Caco-2 (cell line): ENCODE measurements around the gene CST11. TPM values are rescaled to one million over a fixed set of nuclear protein-coding genes. Genes with fewer than 3 reads are reported as not detected.

Experiments
- BruUV-seq: library from RNA; stranded (reverse); fragments of 400-500 nt; replicated peaks from 2 replicates; lab custom pipeline; 2021; lab: Mats Ljungman, UMichigan
- CTCF ChIA-PET: fragments of 300-600 bp; sonication (Branson Sonifier 250); formaldehyde crosslinking; loops from one replicate; lab custom pipeline; 2022; ENCODE audit warnings: antibody characterized with exemption; lab: Charles Lee
- POLR2A ChIA-PET: fragments of 300-600 bp; sonication (Branson Sonifier 250); formaldehyde crosslinking; loops from one replicate; lab custom pipeline; 2022; ENCODE audit warnings: antibody characterized with exemption; lab: Charles Lee
- DNase-seq, 2 experiments: peaks; one replicate each; pipeline versions ENCODE4 v3.0.0 to v3.0.0-alpha.2; 2020 to 2022
- H3K27me3 ChIP-seq: replicated peaks from 2 replicates; pipeline ENCODE4 v1.6.0; 2011; ENCODE audit warnings: low read length; ENCODE audit not compliant: control insufficient read depth, insufficient read depth
- H3K36me3 ChIP-seq: 2 replicates; pipeline ENCODE4 v1.5.1; 2011; ENCODE audit warnings: low read length; ENCODE audit not compliant: control insufficient read depth, insufficient read depth
- H3K4me1 ChIP-seq: fragments of 250-450 bp; sonication (Bioruptor Pico); 2 replicates; pipeline ENCODE4 v1.5.1; 2020; ENCODE audit warnings: mild to moderate bottlenecking
- H3K4me3 ChIP-seq: 2 replicates; pipeline ENCODE4 v1.5.1; 2011; ENCODE audit warnings: low read depth, mild to moderate bottlenecking, control low read depth, low read length
- H3K9me3 ChIP-seq: fragments of 250-450 bp; sonication (Bioruptor Pico); 2 replicates; pipeline ENCODE4 v1.5.1; 2020; ENCODE audit warnings: mild to moderate bottlenecking, moderate library complexity
- H3K27ac Mint-ChIP-seq: one replicate; pipeline ENCODE4 v1.8.0; 2022; ENCODE audit warnings: mixed read lengths; ENCODE audit not compliant: unreplicated experiment
- H3K27me3 Mint-ChIP-seq: one replicate; pipeline ENCODE4 v1.8.0; 2022; ENCODE audit warnings: mixed read lengths; ENCODE audit not compliant: insufficient read depth, unreplicated experiment
- H3K36me3 Mint-ChIP-seq: one replicate; pipeline ENCODE4 v1.8.0; 2022; ENCODE audit warnings: mild to moderate bottlenecking, mixed read lengths; ENCODE audit not compliant: insufficient read depth, unreplicated experiment
- H3K4me1 Mint-ChIP-seq: one replicate; pipeline ENCODE4 v1.8.0; 2022; ENCODE audit warnings: low read depth, mixed read lengths; ENCODE audit not compliant: unreplicated experiment
- H3K4me3 Mint-ChIP-seq: one replicate; pipeline ENCODE4 v1.8.0; 2022; ENCODE audit warnings: mild to moderate bottlenecking, moderate library complexity, mixed read lengths; ENCODE audit not compliant: unreplicated experiment
- H3K9me3 Mint-ChIP-seq: one replicate; pipeline ENCODE4 v1.8.0; 2022; ENCODE audit warnings: mixed read lengths; ENCODE audit not compliant: unreplicated experiment
- CTCF ChIP-seq, 2 experiments: fragments of 200-600 bp in 1 of 2; IDR thresholded peaks; 1 replicate in 1 of 2; 2 replicates in 1 of 2; pipeline versions ENCODE4 v1.5.1 to v1.8.0; 2011 to 2022; ENCODE audit warnings: antibody characterized with exemption in 1 of 2, control low read depth in 1 of 2, inconsistent platforms in 1 of 2, low read depth in 1 of 2, low read length in 1 of 2, mild to moderate bottlenecking in 1 of 2, moderate library complexity in 1 of 2; ENCODE audit not compliant: insufficient read depth in 1 of 2, severe bottlenecking in 1 of 2, unreplicated experiment in 1 of 2
- intact Hi-C: fragments of 100-400 bp; cut with micrococcal nuclease; formaldehyde crosslinking; loops from one replicate; pipeline ENCODE4 v1.10.0; 2022; ENCODE audit not compliant: unreplicated experiment
- total RNA-seq: library from RNA; stranded (reverse); gene quantifications from 2 replicates; pipeline ENCODE4 v1.2.3, GENCODE V29; 2022

Gene CST11
- total RNA-seq, 1 experiment from 2014 or later = not detected

GRCh38 chr20:23445596-23446217 lies 7.0 kb downstream of the CST11 start:
- H3K36me3 Mint-ChIP-seq = no peaks in the 10 kb centered on the region
- H3K27ac Mint-ChIP-seq = no peak overlapping the region
- peaks cover under 1% of the 10 kb centered on the region for H3K27me3 Mint-ChIP-seq
- no peaks in the 10 kb centered on the region for H3K36me3 ChIP-seq
- CTCF ChIA-PET = interaction anchor here (0.5 to 1.8 kb wide), 4 partner anchors 13 to 204 kb away, joined by 3 to 4 read pairs (median 3); no protein-coding TSS in a partner anchor
- intact Hi-C loops = no loop called here
- H3K9me3 Mint-ChIP-seq = no peaks in the 10 kb centered on the region
- no peak for TF ChIP-seq CTCF (IDR thresholded peaks at IDR 0.05; ENCODE audit: insufficient read depth in 1 of 2, low read depth in 1 of 2, low read length in 1 of 2, severe bottlenecking in 1 of 2, unreplicated experiment in 1 of 2)
- H3K4me3 Mint-ChIP-seq = no peak overlapping the region
- no TSS peak for BruUV-seq
- POLR2A ChIA-PET = no interaction called here
- no peaks in the 10 kb centered on the region for H3K4me1 ChIP-seq
- H3K27me3 ChIP-seq = no peaks in the 10 kb centered on the region
- no peaks in the 10 kb centered on the region for H3K9me3 ChIP-seq
- H3K4me3 ChIP-seq = no peak overlapping the region
- no peak for DNase-seq
- no peaks in the 10 kb centered on the region for H3K4me1 Mint-ChIP-seq

- no peak for DNase-seq
- Mint-ChIP-seq H3K9me3 (no peaks in the 10 kb centered on the region), H3K36me3 (no peaks in the 10 kb centered on the region), H3K4me3 (no peak overlapping the region), H3K4me1 (no peaks in the 10 kb centered on the region), H3K27ac (no peak overlapping the region), H3K27me3 (no peaks in the 10 kb centered on the region)
- Histone ChIP-seq H3K27me3 (no peaks in the 10 kb centered on the region), H3K9me3 (no peaks in the 10 kb centered on the region), H3K36me3 (no peaks in the 10 kb centered on the region), H3K4me3 (no peak overlapping the region), H3K4me1 (no peaks in the 10 kb centered on the region)
- ChIA-PET POLR2A (no interaction called here), CTCF (interaction anchor here (0.7 to 1.0 kb wide), 2 partner anchors 59 to 164 kb away, joined by 3 read pairs; no protein-coding TSS in a partner anchor)
- no TSS peak for BruUV-seq
- intact Hi-C loops = no loop called here
- TF ChIP-seq CTCF (IDR thresholded peaks at IDR 0.05; ENCODE audit: insufficient read depth in 1 of 2, low read depth in 1 of 2, low read length in 1 of 2, severe bottlenecking in 1 of 2, unreplicated experiment in 1 of 2) = no peak
These were observed 7.8 kb downstream of the CST11 start for GRCh38 chr20:23444859-23445258.

- CTCF ChIA-PET = interaction anchor here (0.8 to 1.0 kb wide), 2 partner anchors 165 to 166 kb away, joined by 3 read pairs; no protein-coding TSS in a partner anchor
These were observed 10.2 kb downstream of the CST11 start for GRCh38 chr20:23442436-23442835.

More at GRCh38 chr20:23442436-23442835, 10.2 kb downstream of the CST11 start:
- intact Hi-C loops = loop anchor here (1.0 kb wide), 1 partner anchor 164 kb away; no protein-coding TSS in a partner anchor
- no peaks in the 10 kb centered on the region for H3K36me3 ChIP-seq
- H3K4me1 Mint-ChIP-seq = no peaks in the 10 kb centered on the region
- no peak overlapping the region for H3K4me3 Mint-ChIP-seq
- H3K4me1 ChIP-seq = no peaks in the 10 kb centered on the region
- H3K27ac Mint-ChIP-seq = no peak overlapping the region
- no peaks in the 10 kb centered on the region for H3K9me3 Mint-ChIP-seq
- no peak overlapping the region for H3K4me3 ChIP-seq
- H3K27me3 Mint-ChIP-seq = no peaks in the 10 kb centered on the region
- no peaks in the 10 kb centered on the region for H3K9me3 ChIP-seq
- DNase-seq = no peak
- H3K36me3 Mint-ChIP-seq = no peaks in the 10 kb centered on the region
- no peaks in the 10 kb centered on the region for H3K27me3 ChIP-seq
- no peak for TF ChIP-seq CTCF (IDR thresholded peaks at IDR 0.05; ENCODE audit: insufficient read depth in 1 of 2, low read depth in 1 of 2, low read length in 1 of 2, severe bottlenecking in 1 of 2, unreplicated experiment in 1 of 2)
- POLR2A ChIA-PET = no interaction called here
- no TSS peak for BruUV-seq
